WTC11 (cell line): Measurements from ENCODE around the gene PNLIPRP1. TPM values are rescaled to one million over a fixed set of nuclear protein-coding genes. Genes with fewer than 3 reads are reported as not detected.

ENCODE experiments used
- ATAC-seq: fragments of 200-7000 bp; cut with Tn5 transposase; 2 replicates; pipeline ENCODE4 v1.10.0; 2021; ENCODE audit warnings: mild to moderate bottlenecking, moderate library complexity
- CTCF ChIA-PET: fragments of 300-600 bp; sonication (Branson Sonifier 250); formaldehyde crosslinking; loops from one replicate; lab custom pipeline; 2021; ENCODE audit warnings: antibody characterized with exemption; lab: Charles Lee
- POLR2A ChIA-PET: fragments of 350-600 bp; sonication (Branson Sonifier 250); formaldehyde crosslinking; loops from one replicate; lab custom pipeline; 2021; ENCODE audit warnings: antibody characterized with exemption; lab: Charles Lee
- DNase-seq: peaks from one replicate; pipeline ENCODE4 v3.0.0; 2021; ENCODE audit warnings: low spot score
- H3K27ac Mint-ChIP-seq: 2 replicates; pipeline ENCODE4 v1.8.0; 2021; ENCODE audit warnings: mixed read lengths
- H3K27me3 Mint-ChIP-seq: 2 replicates; pipeline ENCODE4 v1.8.0; 2021; ENCODE audit warnings: low read depth, mild to moderate bottlenecking, moderate library complexity, mixed read lengths
- H3K36me3 Mint-ChIP-seq: 2 replicates; pipeline ENCODE4 v1.8.0; 2021; ENCODE audit warnings: mixed read lengths
- H3K4me1 Mint-ChIP-seq: 2 replicates; pipeline ENCODE4 v1.8.0; 2022; ENCODE audit warnings: mixed read lengths
- H3K4me3 Mint-ChIP-seq: 2 replicates; pipeline ENCODE4 v1.8.0; 2021; ENCODE audit warnings: mild to moderate bottlenecking, moderate library complexity, mixed read lengths
- H3K9me3 Mint-ChIP-seq: 2 replicates; pipeline ENCODE4 v1.8.0; 2021; ENCODE audit warnings: mixed read lengths
- ARID4B ChIP-seq: sonication (generic); formaldehyde crosslinking; IDR thresholded peaks from 2 replicates; pipeline ENCODE4 v1.8.0; 2023; ENCODE audit warnings: missing genetic modification reagents, mild to moderate bottlenecking, borderline replicate concordance
- ATF2 ChIP-seq: sonication (generic); formaldehyde crosslinking; IDR thresholded peaks from 2 replicates; pipeline ENCODE4 v1.8.1; 2022; ENCODE audit warnings: low read depth, missing genetic modification reagents, borderline replicate concordance
- E2F5 ChIP-seq: sonication (generic); formaldehyde crosslinking; IDR thresholded peaks from 2 replicates; pipeline ENCODE4 v1.8.1; 2022; ENCODE audit warnings: mild to moderate bottlenecking, moderate library complexity, missing genetic modification reagents
- ELF4 ChIP-seq: sonication (generic); formaldehyde crosslinking; IDR thresholded peaks from 2 replicates; pipeline ENCODE4 v1.8.1; 2022; ENCODE audit warnings: low read depth, mild to moderate bottlenecking, moderate library complexity, missing genetic modification reagents
- KAT7 ChIP-seq: sonication (generic); formaldehyde crosslinking; IDR thresholded peaks from 2 replicates; pipeline ENCODE4 v1.8.1; 2023; ENCODE audit warnings: missing genetic modification reagents, mild to moderate bottlenecking, borderline replicate concordance
- MYBL2 ChIP-seq: sonication (generic); formaldehyde crosslinking; IDR thresholded peaks from 2 replicates; pipeline ENCODE4 v1.8.1; 2023; ENCODE audit warnings: mild to moderate bottlenecking, moderate library complexity, missing genetic modification reagents
- NFATC4 ChIP-seq: fragments of 250-450 bp; sonication (Bioruptor Pico); IDR thresholded peaks from 2 replicates; pipeline ENCODE4 v1.9.0; 2021; ENCODE audit warnings: mild to moderate bottlenecking
- NFYB ChIP-seq: sonication (generic); formaldehyde crosslinking; conservative IDR thresholded peaks from 2 replicates; pipeline ENCODE4 v1.8.0; 2022; ENCODE audit warnings: low read depth, missing genetic modification reagents
- NR1H2 ChIP-seq: sonication (generic); formaldehyde crosslinking; IDR thresholded peaks from 2 replicates; pipeline ENCODE4 v1.9.0; 2021; ENCODE audit warnings: mild to moderate bottlenecking, moderate library complexity, missing genetic modification reagents
- NR3C1 ChIP-seq: sonication (generic); formaldehyde crosslinking; conservative IDR thresholded peaks from 2 replicates; pipeline ENCODE4 v1.8.1; 2023; ENCODE audit warnings: low read depth, mild to moderate bottlenecking, missing genetic modification reagents
- STAT6 ChIP-seq: sonication (generic); formaldehyde crosslinking; conservative IDR thresholded peaks from 2 replicates; pipeline ENCODE4 v1.8.1; 2023; ENCODE audit warnings: mild to moderate bottlenecking, low read depth, missing genetic modification reagents, moderate library complexity
- TEAD1 ChIP-seq: sonication (generic); formaldehyde crosslinking; IDR thresholded peaks from 2 replicates; pipeline ENCODE4 v1.8.0; 2022; ENCODE audit warnings: mild to moderate bottlenecking, missing genetic modification reagents
- USF1 ChIP-seq: sonication (generic); formaldehyde crosslinking; IDR thresholded peaks from 2 replicates; pipeline ENCODE4 v1.8.0; 2022; ENCODE audit warnings: mild to moderate bottlenecking, missing genetic modification reagents
- USF2 ChIP-seq: sonication (generic); formaldehyde crosslinking; IDR thresholded peaks from 2 replicates; pipeline ENCODE4 v1.8.1; 2023; ENCODE audit warnings: mild to moderate bottlenecking, missing genetic modification reagents, moderate library complexity
- ZNF263 ChIP-seq: sonication (generic); formaldehyde crosslinking; IDR thresholded peaks from 2 replicates; pipeline ENCODE4 v1.8.1; 2022; ENCODE audit warnings: low read depth, mild to moderate bottlenecking, moderate library complexity, missing genetic modification reagents
- ZNF317 ChIP-seq: sonication (generic); formaldehyde crosslinking; IDR thresholded peaks from 2 replicates; pipeline ENCODE4 v1.8.1; 2023; ENCODE audit warnings: low read depth, mild to moderate bottlenecking, moderate library complexity, missing genetic modification reagents, borderline replicate concordance
- ZNF671 ChIP-seq: fragments of 250-450 bp; sonication (Bioruptor Pico); IDR thresholded peaks from 2 replicates; pipeline ENCODE4 v1.8.0; 2021; ENCODE audit warnings: mild to moderate bottlenecking
- total RNA-seq: library from RNA; stranded (reverse); gene quantifications from 3 replicates; pipeline ENCODE4 v1.2.3, GENCODE V29; 2021
- TF ChIP-seq, protein P1 (sequence below): sonication (generic); formaldehyde crosslinking; IDR thresholded peaks from 2 replicates; pipeline ENCODE4 v1.8.0; 2022; ENCODE audit warnings: mild to moderate bottlenecking, missing genetic modification reagents
- TF ChIP-seq, protein P2 (sequence below): sonication (generic); formaldehyde crosslinking; IDR thresholded peaks from 2 replicates; pipeline ENCODE4 v1.8.1; 2022; ENCODE audit warnings: missing genetic modification reagents, borderline replicate concordance
- TF ChIP-seq, protein P3 (sequence below): sonication (generic); formaldehyde crosslinking; conservative IDR thresholded peaks from 2 replicates; pipeline ENCODE4 v1.8.1; 2022; ENCODE audit warnings: mild to moderate bottlenecking, missing genetic modification reagents

The PNLIPRP1 gene
- total RNA-seq, 1 experiment from 2014 or later, result 0.68 TPM

GRCh38 chr10:116607336-116607735, 16.6 kb downstream of the PNLIPRP1 start:
- H3K27me3 Mint-ChIP-seq, result peaks cover 18% of the 10 kb centered on the region
- no peak overlapping the region for H3K27ac Mint-ChIP-seq
- POLR2A ChIA-PET, result no interaction called here
- TF ChIP-seq ZNF263 (CRISPR knock-in tag), result no peak
- TF ChIP-seq, protein P1, sequence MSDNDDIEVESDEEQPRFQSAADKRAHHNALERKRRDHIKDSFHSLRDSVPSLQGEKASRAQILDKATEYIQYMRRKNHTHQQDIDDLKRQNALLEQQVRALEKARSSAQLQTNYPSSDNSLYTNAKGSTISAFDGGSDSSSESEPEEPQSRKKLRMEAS, result no peak
- no peak for TF ChIP-seq ZNF317 (CRISPR knock-in tag)
- TF ChIP-seq NFYB (CRISPR knock-in tag), result no peak
- no peak for TF ChIP-seq KAT7 (CRISPR knock-in tag)
- no peak for TF ChIP-seq TEAD1
- no peak for TF ChIP-seq E2F5 (CRISPR knock-in tag)
- no peak for TF ChIP-seq USF1 (CRISPR knock-in tag)
- no peak for TF ChIP-seq ZNF671 (CRISPR knock-in tag)
- TF ChIP-seq, protein P2, sequence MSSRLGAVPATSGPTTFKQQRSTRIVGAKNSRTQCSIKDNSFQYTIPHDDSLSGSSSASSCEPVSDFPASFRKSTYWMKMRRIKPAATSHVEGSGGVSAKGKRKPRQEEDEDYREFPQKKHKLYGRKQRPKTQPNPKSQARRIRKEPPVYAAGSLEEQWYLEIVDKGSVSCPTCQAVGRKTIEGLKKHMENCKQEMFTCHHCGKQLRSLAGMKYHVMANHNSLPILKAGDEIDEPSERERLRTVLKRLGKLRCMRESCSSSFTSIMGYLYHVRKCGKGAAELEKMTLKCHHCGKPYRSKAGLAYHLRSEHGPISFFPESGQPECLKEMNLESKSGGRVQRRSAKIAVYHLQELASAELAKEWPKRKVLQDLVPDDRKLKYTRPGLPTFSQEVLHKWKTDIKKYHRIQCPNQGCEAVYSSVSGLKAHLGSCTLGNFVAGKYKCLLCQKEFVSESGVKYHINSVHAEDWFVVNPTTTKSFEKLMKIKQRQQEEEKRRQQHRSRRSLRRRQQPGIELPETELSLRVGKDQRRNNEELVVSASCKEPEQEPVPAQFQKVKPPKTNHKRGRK, result no peak
- no peak for TF ChIP-seq ELF4 (CRISPR knock-in tag)
- no peak for TF ChIP-seq MYBL2 (CRISPR knock-in tag)
- TF ChIP-seq ARID4B (CRISPR knock-in tag), result no peak
- TF ChIP-seq NR1H2, result no peak
- ATAC-seq, result no peak
- no peaks in the 10 kb centered on the region for H3K9me3 Mint-ChIP-seq
- no peak overlapping the region for H3K4me3 Mint-ChIP-seq
- CTCF ChIA-PET, result interaction anchor here (0.8 kb wide), 1 partner anchor 137 kb away, joined by 3 read pairs; no protein-coding TSS in a partner anchor
- peaks cover 9% of the 10 kb centered on the region for H3K4me1 Mint-ChIP-seq
- no peaks in the 10 kb centered on the region for H3K36me3 Mint-ChIP-seq
- DNase-seq, result no peak

DNA sequence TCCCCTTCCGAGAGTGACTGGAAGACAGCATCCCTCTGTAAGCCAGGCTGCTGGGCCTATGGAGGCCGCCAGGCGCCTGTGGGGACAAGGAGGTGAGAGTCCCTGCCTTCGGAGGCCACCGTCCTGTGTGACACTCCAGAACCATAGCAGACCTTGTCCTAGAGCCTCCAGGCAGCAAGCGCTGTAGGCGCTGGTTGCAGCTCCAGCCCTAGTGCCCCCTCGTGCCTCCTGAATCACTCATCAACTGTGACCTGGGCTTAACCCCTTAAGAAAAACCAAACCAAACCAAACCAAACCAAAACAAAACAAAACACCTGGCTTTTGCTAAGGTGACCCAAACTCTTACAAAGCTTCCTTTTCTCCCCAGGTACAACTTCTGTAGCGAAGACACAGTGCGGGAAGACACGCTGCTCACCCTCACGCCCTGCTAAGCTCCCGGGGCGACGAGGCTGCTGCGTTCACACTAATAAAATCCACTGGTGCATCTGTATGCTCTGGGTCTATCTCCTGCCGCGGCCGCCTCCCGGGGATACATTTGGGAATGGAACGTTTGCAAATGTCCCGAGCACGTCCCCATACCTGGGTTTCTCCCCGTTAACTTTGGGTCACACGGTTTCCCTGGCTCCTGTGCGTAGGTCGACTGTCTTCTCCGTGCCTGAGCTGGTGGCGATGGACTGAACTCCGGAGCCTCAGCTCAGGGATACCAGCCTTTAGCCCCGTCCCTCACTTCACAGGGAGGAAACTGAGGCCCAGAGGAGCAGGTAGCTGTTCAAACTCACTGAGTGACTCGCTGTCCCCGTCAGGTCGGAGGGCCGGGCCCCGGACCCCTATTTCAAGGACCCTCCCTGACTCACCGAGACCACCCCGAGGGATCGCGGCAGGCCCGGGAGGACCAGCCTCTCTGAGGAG, 18.2 kb downstream of the PNLIPRP1 start:
- H3K36me3 Mint-ChIP-seq, result no peaks in the 10 kb centered on the region
- DNase-seq (peak; percentile 20), ATAC-seq (peak; percentile 13)
- H3K27me3 Mint-ChIP-seq, result peaks cover 18% of the 10 kb centered on the region
- H3K4me3 Mint-ChIP-seq, result peak overlapping the region; percentile 78
- peaks cover 8% of the 10 kb centered on the region for H3K9me3 Mint-ChIP-seq
- peaks cover 9% of the 10 kb centered on the region for H3K4me1 Mint-ChIP-seq
- no peak overlapping the region for H3K27ac Mint-ChIP-seq
- ChIA-PET POLR2A (no interaction called here), CTCF (interaction anchor here (0.7 to 1.4 kb wide), 3 partner anchors 9 to 46 kb away, joined by 4 to 8 read pairs (median 5); no protein-coding TSS in a partner anchor)
- no peak for TF ChIP-seq NR3C1 (CRISPR knock-in tag)
- TF ChIP-seq, protein P3, sequence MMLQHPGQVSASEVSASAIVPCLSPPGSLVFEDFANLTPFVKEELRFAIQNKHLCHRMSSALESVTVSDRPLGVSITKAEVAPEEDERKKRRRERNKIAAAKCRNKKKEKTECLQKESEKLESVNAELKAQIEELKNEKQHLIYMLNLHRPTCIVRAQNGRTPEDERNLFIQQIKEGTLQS (CRISPR knock-in tag), result no peak
- no peak for TF ChIP-seq STAT6
- no peak for TF ChIP-seq ATF2 (CRISPR knock-in tag)
- TF ChIP-seq USF2 (CRISPR knock-in tag), result no peak
- no peak for TF ChIP-seq NFATC4 (CRISPR knock-in tag)
